ENCODE data around the gene SELENBP1.
"Not testable (repeated sequence)": the region's sequence is repeated elsewhere in the genome, so short reads cannot be mapped to it uniquely, and the experiment has no call there.

Gene SELENBP1

GRCh38 chr1:151391079-151391563, 18.6 kb upstream of the SELENBP1 start:
- ChIA-PET POLR2A (no interaction called here), CTCF (no interaction called here)
- no peak for DNase-seq (ENCODE audit: extremely low spot score)
- TF ChIP-seq NFRKB (IDR thresholded peaks at IDR 0.05) = no peak
- TF ChIP-seq PKNOX1 (IDR thresholded peaks at IDR 0.05) = no peak
- TF ChIP-seq TARDBP (IDR thresholded peaks at IDR 0.05) = no peak
- no peak for TF ChIP-seq FOXK2 (IDR thresholded peaks at IDR 0.05)
- no peak for TF ChIP-seq HDGF (IDR thresholded peaks at IDR 0.05; ENCODE audit: borderline replicate concordance)
- TF ChIP-seq LEF1 (IDR thresholded peaks at IDR 0.05; ENCODE audit: borderline replicate concordance) = no peak
- no peak for TF ChIP-seq ELF4 (IDR thresholded peaks at IDR 0.05)

DNA sequence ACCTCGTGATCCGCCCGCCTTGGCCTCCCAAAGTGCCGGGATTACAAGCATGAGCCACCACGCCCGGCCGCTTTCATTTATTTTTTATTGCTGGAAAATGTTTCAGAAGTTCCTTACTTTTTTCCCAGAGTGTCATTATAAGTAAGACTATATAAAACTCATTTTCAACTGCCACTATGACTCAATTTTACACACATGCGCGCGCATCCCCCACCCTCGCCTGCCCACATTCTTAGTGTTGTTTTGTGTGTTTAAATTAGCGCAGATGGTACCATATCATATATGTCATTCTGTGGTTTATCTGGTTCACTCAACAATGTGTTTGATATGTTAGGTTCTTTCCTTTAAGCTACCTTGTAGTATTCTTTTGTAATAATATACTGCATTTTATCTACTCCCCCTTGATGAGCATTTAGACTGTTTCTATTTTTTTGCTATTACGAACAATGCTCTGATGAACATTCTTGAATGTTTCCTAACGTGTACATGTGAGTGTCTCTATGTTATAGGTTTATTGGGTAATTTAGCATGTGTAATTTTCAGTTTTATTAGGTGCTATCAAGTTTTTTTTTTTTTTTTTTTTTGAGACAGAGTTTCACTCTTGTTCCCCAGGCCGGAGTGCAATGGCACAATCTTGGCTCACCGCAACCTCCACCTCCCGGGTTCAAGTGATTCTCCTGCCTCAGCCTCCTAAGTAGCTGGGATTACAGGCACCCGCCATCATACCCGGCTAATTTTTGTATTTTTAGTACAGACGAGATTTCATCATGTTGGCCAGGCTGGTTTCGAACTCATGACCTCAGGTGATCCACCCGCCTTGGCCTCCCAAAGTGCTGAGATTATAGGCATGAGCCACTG, 17.9 kb upstream of the SELENBP1 start:
- peak; percentile 61; the same call in 1 of the 2 replicates for TF ChIP-seq ZNF384 (IDR thresholded peaks at IDR 0.05)
- DNase-seq (ENCODE audit: extremely low spot score); POLR2A ChIA-PET; CTCF ChIA-PET: not testable (repeated sequence)

DNA sequence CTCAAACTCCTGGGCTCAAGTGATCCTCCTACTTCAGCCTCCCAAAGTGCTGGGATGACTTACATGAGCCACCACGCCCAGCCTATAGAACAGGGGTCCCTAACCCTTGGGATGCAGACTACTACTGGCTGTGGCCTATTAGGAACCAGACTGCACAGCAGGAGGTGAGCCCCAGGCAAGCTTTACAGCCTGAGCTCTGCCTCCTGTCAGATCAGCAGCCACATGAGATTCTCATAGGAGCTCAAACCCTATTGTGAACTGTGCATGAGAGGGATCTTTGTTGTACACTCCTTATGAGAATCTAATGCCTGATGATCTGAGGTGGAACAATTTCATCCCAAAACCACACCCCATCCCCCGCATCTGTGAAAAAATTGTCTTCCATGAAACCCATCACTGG, 13.5 kb upstream of the SELENBP1 start:
- ChIA-PET POLR2A (no interaction called here), CTCF (no interaction called here)
- TF ChIP-seq LEF1 (IDR thresholded peaks at IDR 0.05; ENCODE audit: borderline replicate concordance) (no peak), FOXM1 (IDR thresholded peaks at IDR 0.05; ENCODE audit: borderline replicate concordance) (no peak), TARDBP (IDR thresholded peaks at IDR 0.05) (no peak), ELF4 (IDR thresholded peaks at IDR 0.05) (no peak), FOXA1 (IDR thresholded peaks at IDR 0.05) (no peak), SP1 (IDR thresholded peaks at IDR 0.05) (no peak), NFRKB (IDR thresholded peaks at IDR 0.05) (no peak), ARNT (IDR thresholded peaks at IDR 0.05) (no peak), FOXK2 (IDR thresholded peaks at IDR 0.05) (no peak), L3MBTL2 (conservative IDR thresholded peaks at IDR 0.05) (no peak)
- DNase-seq (ENCODE audit: extremely low spot score) = no peak

DNA sequence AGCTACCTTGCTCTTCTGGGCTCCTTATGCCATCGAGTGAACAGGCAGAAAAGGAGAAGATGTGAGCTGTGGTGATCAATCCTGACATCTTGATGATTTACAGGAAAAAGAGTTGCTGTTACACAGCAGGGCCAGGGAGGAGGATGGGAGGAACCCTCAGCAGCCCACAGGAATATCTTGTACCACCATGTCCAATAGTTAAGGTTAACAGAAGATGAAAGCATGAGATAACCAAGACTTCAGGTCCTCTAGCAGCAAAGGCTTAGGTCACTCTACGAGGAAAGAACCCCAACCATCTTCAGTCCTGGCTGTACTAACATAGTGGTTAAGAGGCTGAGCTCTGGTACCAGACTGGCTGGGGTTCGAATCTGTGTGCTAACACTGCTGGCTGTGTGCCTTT, 12.1 kb upstream of the SELENBP1 start:
- no peak for DNase-seq (ENCODE audit: extremely low spot score)
- no peak for TF ChIP-seq LEF1 (IDR thresholded peaks at IDR 0.05; ENCODE audit: borderline replicate concordance)
- TF ChIP-seq ELF4 (IDR thresholded peaks at IDR 0.05) = no peak
- TF ChIP-seq ZNF384 (IDR thresholded peaks at IDR 0.05) = no peak
- no peak for TF ChIP-seq NFRKB (IDR thresholded peaks at IDR 0.05)
- TF ChIP-seq TARDBP (IDR thresholded peaks at IDR 0.05) = no peak
- TF ChIP-seq PKNOX1 (IDR thresholded peaks at IDR 0.05) = 0 out of 2 replicates have a peak, but pooled peaks have one; percentile 12
- TF ChIP-seq FOXA1 (IDR thresholded peaks at IDR 0.05) = no peak
- no peak for TF ChIP-seq SUZ12 (IDR thresholded peaks at IDR 0.05)
- ChIA-PET POLR2A (interaction anchor here (0.6 to 1.6 kb wide), 4 partner anchors 12 to 426 kb away, joined by 3 to 5 read pairs (median 3); partner anchors contain the start of genes PSMB4 and SELENBP1), CTCF (interaction anchor here (1.4 kb wide), 1 partner anchor 44 kb away, joined by 4 read pairs; no protein-coding TSS in a partner anchor)

- TF ChIP-seq ELF4 (IDR thresholded peaks at IDR 0.05) (no peak), ZNF384 (IDR thresholded peaks at IDR 0.05) (peak; percentile 58)
- no peak for DNase-seq (ENCODE audit: extremely low spot score)
- ChIA-PET POLR2A (no interaction called here), CTCF (no interaction called here)
Observed at GRCh38 chr1:151377150-151377884, 4.8 kb upstream of the SELENBP1 start.

DNA sequence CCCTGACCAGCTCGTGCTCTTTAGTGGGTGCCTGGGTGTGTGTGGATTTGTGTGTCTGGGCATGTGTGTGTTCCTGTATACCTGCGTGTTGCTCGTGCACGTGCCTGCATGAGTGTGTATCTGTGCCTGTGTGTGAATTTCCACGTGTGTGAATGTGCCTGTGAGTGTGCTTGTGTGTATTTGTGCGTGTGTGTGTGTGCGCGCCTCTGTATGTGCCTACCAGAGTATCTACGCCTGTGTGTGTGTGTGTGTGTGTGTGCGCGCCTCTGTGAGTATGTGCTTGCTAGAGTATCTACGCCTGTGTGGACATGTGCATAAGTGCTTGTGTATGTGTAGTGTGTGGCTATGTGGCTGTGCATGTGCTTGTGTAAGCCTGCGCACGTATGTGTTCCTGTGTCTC, 691 bp upstream of the SELENBP1 start:
- no peak for DNase-seq (ENCODE audit: extremely low spot score)
- TF ChIP-seq LEF1 (IDR thresholded peaks at IDR 0.05; ENCODE audit: borderline replicate concordance) (no peak), BHLHE40 (IDR thresholded peaks at IDR 0.05; ENCODE audit: borderline replicate concordance) (no peak), PKNOX1 (IDR thresholded peaks at IDR 0.05) (no peak), ARNT (IDR thresholded peaks at IDR 0.05) (no peak), FOXM1 (IDR thresholded peaks at IDR 0.05; ENCODE audit: borderline replicate concordance) (no peak), FOXA1 (IDR thresholded peaks at IDR 0.05) (no peak), HDGF (IDR thresholded peaks at IDR 0.05; ENCODE audit: borderline replicate concordance) (no peak), NFRKB (IDR thresholded peaks at IDR 0.05) (no peak), ELF4 (IDR thresholded peaks at IDR 0.05) (no peak), SUZ12 (IDR thresholded peaks at IDR 0.05) (no peak), SP1 (IDR thresholded peaks at IDR 0.05) (no peak), CTBP1 (IDR thresholded peaks at IDR 0.05; ENCODE audit: borderline replicate concordance) (no peak), TARDBP (IDR thresholded peaks at IDR 0.05) (no peak), FOXK2 (IDR thresholded peaks at IDR 0.05) (no peak), ZNF384 (IDR thresholded peaks at IDR 0.05) (no peak), L3MBTL2 (conservative IDR thresholded peaks at IDR 0.05) (no peak)
- POLR2A ChIA-PET = interaction anchor here (0.7 to 2.3 kb wide), 6 partner anchors 9 to 92 kb away, joined by 3 to 16 read pairs (median 7); partner anchors contain the start of genes PSMB4, RFX5 and ZNF687
- CTCF ChIA-PET = no interaction called here

Data from HEK293T (cell line).